Karpas-422 (cell line): Measurements from ENCODE around the gene RGS6. TPM values are rescaled to one million over a fixed set of nuclear protein-coding genes. Genes with fewer than 3 reads are reported as not detected.

Experiments
- DNase-seq: peaks from one replicate; pipeline ENCODE4 v3.0.0-alpha.2; 2015
- H2AFZ ChIP-seq: fragments of 200-600 bp; sonication (generic); 2 replicates; pipeline ENCODE4 v1.6.1; 2014; ENCODE audit warnings: antibody characterized with exemption, low read length, mixed read lengths
- H3K27ac ChIP-seq: fragments of 200-600 bp; sonication (generic); 2 replicates; pipeline ENCODE4 v1.5.1; 2014; ENCODE audit warnings: mild to moderate bottlenecking, low read length, moderate library complexity
- H3K27me3 ChIP-seq: fragments of 200-600 bp; sonication (generic); 2 replicates; pipeline ENCODE4 v1.6.1; 2014; ENCODE audit warnings: low read length, mixed read lengths
- H3K36me3 ChIP-seq: fragments of 200-600 bp; sonication (generic); 2 replicates; pipeline ENCODE4 v1.6.1; 2014; ENCODE audit warnings: low read length, mixed read lengths; ENCODE audit not compliant: insufficient read depth
- H3K4me1 ChIP-seq: fragments of 200-600 bp; sonication (generic); 2 replicates; pipeline ENCODE4 v1.6.1; 2014; ENCODE audit warnings: mild to moderate bottlenecking, low read length, mixed read lengths
- H3K4me2 ChIP-seq: fragments of 200-600 bp; sonication (generic); 2 replicates; pipeline ENCODE4 v1.6.1; 2014; ENCODE audit warnings: low read length, low read depth, mild to moderate bottlenecking; ENCODE audit not compliant: poor library complexity, severe bottlenecking
- H3K4me3 ChIP-seq: fragments of 200-600 bp; sonication (generic); 2 replicates; pipeline ENCODE4 v1.5.1; 2014; ENCODE audit warnings: mild to moderate bottlenecking, antibody characterized with exemption, low read length, mixed read lengths
- H3K79me2 ChIP-seq: fragments of 200-600 bp; sonication (generic); 2 replicates; pipeline ENCODE4 v1.6.1; 2014; ENCODE audit warnings: mild to moderate bottlenecking, low read length, mixed read lengths
- H3K9ac ChIP-seq: fragments of 200-600 bp; sonication (generic); 2 replicates; pipeline ENCODE4 v1.6.0; 2014; ENCODE audit warnings: low read length
- H3K9me2 ChIP-seq: fragments of 200-600 bp; sonication (generic), shearing (Covaris generic); replicated peaks from 2 replicates; pipeline ENCODE4 v1.6.0; 2014; ENCODE audit warnings: mild to moderate bottlenecking, low read length, moderate library complexity; ENCODE audit not compliant: insufficient read depth
- H3K9me3 ChIP-seq: fragments of 300-700, 200-600 bp; sonication (generic); 2 replicates; pipeline ENCODE4 v1.6.1; 2014; ENCODE audit warnings: low read length, mixed read lengths
- H4K20me1 ChIP-seq: fragments of 200-600 bp; sonication (generic); 2 replicates; pipeline ENCODE4 v1.6.1; 2014; ENCODE audit warnings: mild to moderate bottlenecking, antibody characterized with exemption, low read length, low read depth; ENCODE audit not compliant: insufficient read depth
- total RNA-seq: library from RNA; depleted of rRNA; stranded (reverse); fragments of >200 nt; shearing (Covaris generic); gene quantifications from 2 replicates; pipeline ENCODE4 v1.2.3, GENCODE V29; 2014; ENCODE audit warnings: low replicate concordance

Gene RGS6
- total RNA-seq, 1 experiment from 2014 or later: 0.07 TPM

DNA sequence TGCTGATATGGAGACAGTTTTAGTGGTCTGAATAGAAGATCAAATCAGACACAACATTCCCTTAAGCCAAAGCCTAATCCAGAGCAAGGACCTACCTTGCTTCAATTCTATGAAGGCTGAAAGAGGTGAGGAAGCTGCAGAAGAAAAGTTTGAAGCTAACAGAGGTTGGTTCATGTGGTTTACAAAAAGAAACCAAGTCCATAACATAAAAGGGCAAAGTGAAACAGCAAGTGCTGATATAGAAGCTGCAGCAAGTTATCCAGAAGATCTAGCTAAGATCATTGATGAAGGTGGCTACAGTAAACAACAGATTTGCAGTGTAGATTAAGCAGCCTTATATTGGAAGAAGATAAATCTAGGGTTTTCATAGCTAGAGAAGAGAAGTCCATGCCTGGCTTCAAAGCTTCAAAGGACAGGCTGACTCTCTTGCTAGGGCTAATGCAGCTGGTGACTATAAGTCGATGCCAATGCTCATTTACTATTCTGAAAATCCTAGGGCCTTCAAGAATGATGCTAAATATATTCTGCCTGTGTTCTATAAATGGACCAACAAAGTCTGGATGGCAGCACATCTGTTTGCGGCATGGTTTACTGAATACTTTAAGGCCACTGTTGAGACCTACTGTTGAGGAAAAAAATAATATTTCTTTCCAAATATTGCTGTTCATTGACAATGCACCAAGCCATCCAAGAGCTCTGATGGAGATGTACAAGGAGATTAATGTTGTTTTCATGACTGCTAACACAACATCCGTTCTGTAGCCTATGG, 600.6 kb downstream of the RGS6 start:
- H2AFZ ChIP-seq: no peak overlapping the region
- DNase-seq: no peak
- H3K9me2 ChIP-seq: no peaks in the 10 kb centered on the region
- H3K27me3 ChIP-seq: peaks cover 4% of the 10 kb centered on the region; the same call in 1 of the 2 replicates
- no peaks in the 10 kb centered on the region for H4K20me1 ChIP-seq
- no peaks in the 10 kb centered on the region for H3K9me3 ChIP-seq
- no peak overlapping the region for H3K4me3 ChIP-seq
- H3K27ac ChIP-seq: no peak overlapping the region
- no peak overlapping the region for H3K9ac ChIP-seq
- no peaks in the 10 kb centered on the region for H3K79me2 ChIP-seq
- peaks cover 12% of the 10 kb centered on the region for H3K4me1 ChIP-seq
- H3K36me3 ChIP-seq: no peaks in the 10 kb centered on the region
- H3K4me2 ChIP-seq: no peak overlapping the region

DNA sequence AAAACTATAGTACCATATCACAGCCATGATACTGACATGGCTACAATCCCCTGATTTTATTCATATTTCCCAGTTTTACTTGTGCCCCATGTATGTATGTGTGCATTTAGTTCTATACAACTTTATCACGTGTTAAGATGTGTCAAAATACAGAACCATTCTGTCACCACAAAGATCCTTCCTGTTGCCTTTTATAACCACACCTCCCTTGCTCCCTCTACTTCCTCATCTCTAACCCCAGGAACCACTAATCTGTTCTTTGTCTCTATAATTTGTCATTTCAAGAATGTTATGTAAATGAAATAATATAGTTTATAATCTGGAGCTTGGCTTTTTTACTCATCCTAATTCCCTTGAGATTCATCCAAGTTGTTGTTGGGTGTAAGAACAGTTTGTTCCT, 603.3 kb downstream of the RGS6 start:
- Histone ChIP-seq H3K4me1 (peaks cover 12% of the 10 kb centered on the region), H3K27ac (no peak overlapping the region), H3K79me2 (no peaks in the 10 kb centered on the region), H3K4me2 (peak overlapping the region; percentile 14), H3K27me3 (peaks cover 4% of the 10 kb centered on the region; the same call in 1 of the 2 replicates), H3K9me3 (no peaks in the 10 kb centered on the region), H4K20me1 (no peaks in the 10 kb centered on the region), H3K36me3 (no peaks in the 10 kb centered on the region), H3K4me3 (no peak overlapping the region), H3K9ac (no peak overlapping the region), H2AFZ (no peak overlapping the region), H3K9me2 (no peaks in the 10 kb centered on the region)
- peak; percentile 60 for DNase-seq

DNA sequence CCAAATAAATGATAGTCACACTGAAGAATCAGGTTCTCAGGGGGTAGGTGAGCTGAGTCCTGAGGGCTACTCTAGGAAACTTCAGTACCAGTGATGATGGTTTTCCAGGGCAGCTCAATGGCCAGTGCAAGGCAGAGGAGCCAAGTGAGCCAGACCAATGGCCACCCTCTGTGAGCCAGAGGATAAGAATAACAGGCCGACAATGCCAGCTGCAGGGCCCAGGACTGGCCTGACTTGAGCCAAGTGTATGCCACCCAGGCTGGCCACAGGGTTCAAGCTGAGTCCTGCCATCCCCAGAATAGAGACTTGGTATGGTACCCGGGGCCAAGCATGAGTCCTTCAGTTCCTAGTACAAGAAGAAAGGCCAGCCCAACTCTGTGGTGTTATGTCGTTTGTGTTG, 606.2 kb downstream of the RGS6 start:
- H3K4me3 ChIP-seq: no peak overlapping the region
- no peaks in the 10 kb centered on the region for H3K9me3 ChIP-seq
- H4K20me1 ChIP-seq: no peaks in the 10 kb centered on the region
- peaks cover 12% of the 10 kb centered on the region for H3K4me1 ChIP-seq
- no peak for DNase-seq
- peaks cover 2% of the 10 kb centered on the region; the same call in 1 of the 2 replicates for H3K27me3 ChIP-seq
- H3K4me2 ChIP-seq: no peak overlapping the region
- no peak overlapping the region for H3K27ac ChIP-seq
- no peaks in the 10 kb centered on the region for H3K36me3 ChIP-seq
- H3K9ac ChIP-seq: no peak overlapping the region
- H3K9me2 ChIP-seq: no peaks in the 10 kb centered on the region
- H3K79me2 ChIP-seq: no peaks in the 10 kb centered on the region
- no peak overlapping the region for H2AFZ ChIP-seq

DNA sequence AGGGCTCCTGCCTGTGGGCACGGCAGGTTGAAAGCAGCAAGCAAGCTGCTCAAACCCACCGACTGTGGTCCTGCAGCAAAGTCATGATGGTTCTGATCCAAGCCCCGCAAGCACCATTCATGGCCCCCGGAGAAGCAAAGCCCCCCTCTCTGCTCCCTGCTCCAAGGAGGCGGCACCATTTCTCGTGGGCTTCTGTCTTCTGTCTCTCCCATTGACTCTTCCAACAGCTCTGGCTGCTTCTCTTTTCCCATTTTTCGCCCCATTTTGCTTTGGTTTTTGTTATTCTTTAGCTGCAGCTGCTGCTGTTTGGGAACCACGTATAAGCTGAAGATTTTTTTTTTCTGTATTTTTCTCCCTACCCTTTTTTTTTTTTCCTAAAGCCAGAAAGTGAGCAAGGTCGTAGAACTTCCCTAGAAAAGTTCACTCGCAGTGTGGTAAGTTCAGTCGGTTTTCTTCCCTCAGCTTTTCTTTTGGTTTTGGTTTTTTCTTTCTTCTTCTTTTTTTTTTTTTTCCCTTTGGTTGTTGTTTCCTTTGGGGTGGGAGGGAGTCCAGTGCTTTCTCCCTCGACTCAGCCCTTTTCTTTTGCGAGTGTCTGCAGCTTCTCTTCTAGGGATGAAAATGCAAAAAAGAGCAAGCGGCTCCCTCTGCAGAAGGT, 607.6 kb downstream of the RGS6 start:
- H3K27me3 ChIP-seq: no peaks in the 10 kb centered on the region
- H3K4me2 ChIP-seq: no peak overlapping the region
- H3K4me3 ChIP-seq: no peak overlapping the region
- H2AFZ ChIP-seq: no peak overlapping the region
- H3K36me3 ChIP-seq: no peaks in the 10 kb centered on the region
- H3K9ac ChIP-seq: no peak overlapping the region
- no peak overlapping the region for H3K27ac ChIP-seq
- peaks cover 12% of the 10 kb centered on the region for H3K4me1 ChIP-seq
- no peak for DNase-seq
- H3K9me3 ChIP-seq: no peaks in the 10 kb centered on the region
- no peaks in the 10 kb centered on the region for H3K9me2 ChIP-seq
- H3K79me2 ChIP-seq: no peaks in the 10 kb centered on the region
- no peaks in the 10 kb centered on the region for H4K20me1 ChIP-seq

DNA sequence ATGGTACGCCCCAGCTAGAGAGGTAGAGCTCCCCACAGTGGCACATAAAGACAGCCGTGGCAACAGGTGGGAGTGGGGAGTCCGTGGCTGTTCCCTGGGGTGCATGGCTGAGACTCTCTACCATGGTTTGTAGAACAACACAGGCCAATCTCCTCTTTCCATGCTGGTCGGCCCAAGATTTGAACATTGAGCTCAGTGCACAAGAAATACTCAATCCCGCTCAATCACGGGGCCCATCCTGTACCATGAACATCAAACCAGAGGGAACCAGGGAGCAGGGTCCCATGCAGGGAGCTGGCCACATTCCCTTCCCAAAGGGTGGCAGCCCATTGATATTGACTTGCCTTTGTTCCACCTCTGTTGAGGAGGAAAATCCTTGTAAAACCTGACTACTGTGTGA, 608.6 kb downstream of the RGS6 start:
- Histone ChIP-seq H4K20me1 (no peaks in the 10 kb centered on the region), H3K4me3 (no peak overlapping the region), H3K36me3 (no peaks in the 10 kb centered on the region), H3K27me3 (no peaks in the 10 kb centered on the region), H3K9me3 (no peaks in the 10 kb centered on the region), H3K9ac (no peak overlapping the region), H3K4me2 (no peak overlapping the region), H3K9me2 (no peaks in the 10 kb centered on the region), H3K79me2 (no peaks in the 10 kb centered on the region), H3K27ac (no peak overlapping the region), H2AFZ (no peak overlapping the region), H3K4me1 (peaks cover 4% of the 10 kb centered on the region)
- no peak for DNase-seq

DNA sequence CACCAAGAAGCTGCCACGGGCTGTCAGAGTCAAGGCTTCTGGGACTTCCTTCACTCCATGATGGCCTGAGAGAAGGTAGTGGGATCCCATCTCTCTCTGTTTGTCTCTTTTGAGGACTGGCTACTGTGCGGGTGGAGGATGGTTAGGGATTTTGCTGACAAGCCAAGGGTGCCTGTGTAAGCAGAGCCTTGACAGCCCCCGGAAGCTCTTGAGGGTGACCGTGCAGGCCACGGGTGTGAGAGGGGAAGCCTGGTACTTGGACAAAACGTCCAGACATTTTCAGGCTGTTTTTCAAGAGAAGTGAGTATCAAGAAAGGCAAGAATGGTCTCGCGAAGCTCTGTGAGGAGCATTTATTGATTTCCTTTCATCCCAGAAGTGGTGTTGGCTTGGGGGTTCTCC, 609.3 kb downstream of the RGS6 start:
- Histone ChIP-seq H3K4me1 (peaks cover 6% of the 10 kb centered on the region), H3K27ac (no peak overlapping the region), H3K9me2 (no peaks in the 10 kb centered on the region), H3K27me3 (no peaks in the 10 kb centered on the region), H3K79me2 (no peaks in the 10 kb centered on the region), H3K36me3 (no peaks in the 10 kb centered on the region), H2AFZ (no peak overlapping the region), H3K4me2 (no peak overlapping the region), H4K20me1 (no peaks in the 10 kb centered on the region), H3K9me3 (no peaks in the 10 kb centered on the region), H3K9ac (no peak overlapping the region), H3K4me3 (no peak overlapping the region)
- no peak for DNase-seq

DNA sequence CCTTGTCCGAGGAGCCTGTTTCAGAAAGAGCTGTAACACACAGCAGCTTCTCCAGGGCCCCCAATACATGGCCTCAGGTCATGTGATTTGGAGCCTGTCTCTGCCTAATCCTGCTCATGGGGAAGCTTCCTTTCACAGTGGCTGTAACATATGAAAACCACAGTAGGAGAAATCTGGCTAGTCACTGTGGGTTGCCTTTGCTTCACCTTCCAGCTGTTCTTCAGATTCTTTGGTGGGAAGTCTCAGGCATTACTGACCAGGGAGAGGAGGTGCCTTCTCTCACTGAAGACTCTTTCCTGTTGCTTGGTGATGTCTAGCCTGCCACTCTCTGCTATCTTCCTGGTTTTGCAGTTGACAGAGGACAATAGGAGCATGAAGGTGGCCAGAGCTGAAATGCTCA, 611.1 kb downstream of the RGS6 start:
- no peak overlapping the region for H3K4me2 ChIP-seq
- no peak overlapping the region for H3K4me3 ChIP-seq
- no peak overlapping the region for H3K9ac ChIP-seq
- no peaks in the 10 kb centered on the region for H3K9me2 ChIP-seq
- H3K27ac ChIP-seq: no peak overlapping the region
- no peaks in the 10 kb centered on the region for H3K27me3 ChIP-seq
- H3K4me1 ChIP-seq: peaks cover 6% of the 10 kb centered on the region
- no peaks in the 10 kb centered on the region for H3K79me2 ChIP-seq
- no peaks in the 10 kb centered on the region for H4K20me1 ChIP-seq
- no peaks in the 10 kb centered on the region for H3K9me3 ChIP-seq
- no peak overlapping the region for H2AFZ ChIP-seq
- no peaks in the 10 kb centered on the region for H3K36me3 ChIP-seq
- DNase-seq: no peak

DNA sequence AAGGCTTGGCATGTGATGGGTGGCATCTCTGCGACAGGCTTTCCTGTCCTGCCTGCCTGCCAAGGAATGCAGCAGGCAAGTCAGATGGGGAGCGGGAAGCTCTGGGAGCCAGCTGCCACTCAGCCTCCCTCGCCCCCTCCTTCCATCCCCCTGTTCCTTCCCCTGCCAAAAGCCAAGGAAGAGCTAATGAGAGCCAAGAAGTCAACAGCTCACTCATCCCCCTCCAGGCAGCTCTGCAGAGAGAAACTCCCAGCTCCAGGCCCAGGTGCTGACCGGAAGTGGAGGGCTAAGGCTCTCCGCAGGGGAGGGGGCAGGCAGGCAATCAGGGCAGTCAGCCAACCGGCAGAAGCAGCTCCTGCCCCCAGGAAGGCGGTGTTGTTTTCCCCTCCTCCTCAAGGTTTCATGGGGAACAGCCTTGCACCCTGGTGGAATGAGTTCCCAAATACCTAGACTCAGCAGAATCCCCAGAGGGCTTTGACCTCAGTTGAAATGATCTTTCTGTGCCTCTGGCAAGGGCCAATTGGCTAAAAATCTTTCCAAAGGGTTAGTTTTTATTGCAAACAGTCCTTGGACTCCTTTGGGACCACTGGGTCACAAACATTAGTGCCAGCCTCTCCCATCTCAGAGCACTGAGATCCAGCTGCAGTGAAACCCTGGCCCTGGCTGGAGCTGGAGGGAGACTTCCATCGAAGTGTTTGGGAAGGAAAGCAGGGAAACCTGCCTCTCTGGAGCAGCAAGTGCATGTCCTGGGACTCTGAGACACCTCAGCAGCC, 612.6 kb downstream of the RGS6 start:
- no peak overlapping the region for H3K9ac ChIP-seq
- DNase-seq: no peak
- no peak overlapping the region for H3K4me3 ChIP-seq
- H3K36me3 ChIP-seq: no peaks in the 10 kb centered on the region
- no peaks in the 10 kb centered on the region for H3K27me3 ChIP-seq
- no peak overlapping the region for H3K4me2 ChIP-seq
- H3K27ac ChIP-seq: no peak overlapping the region
- peaks cover 6% of the 10 kb centered on the region for H3K4me1 ChIP-seq
- no peak overlapping the region for H2AFZ ChIP-seq
- no peaks in the 10 kb centered on the region for H3K9me2 ChIP-seq
- no peaks in the 10 kb centered on the region for H3K9me3 ChIP-seq
- H3K79me2 ChIP-seq: no peaks in the 10 kb centered on the region
- H4K20me1 ChIP-seq: no peaks in the 10 kb centered on the region
